Amygdala (tissue), 56 donors: Measurements from ENCODE around the gene RALGPS1.
"Not testable (repeated sequence)": the region's sequence is repeated elsewhere in the genome, so short reads cannot be mapped to it uniquely, and the experiment has no call there.

Source experiments
- DNase-seq, 56 donors: peaks; one replicate each; lab custom pipeline; 2025; lab: John Stamatoyannopoulos, UW

Gene RALGPS1

GRCh38 chr9:127144670-127145445 is 230.3 kb downstream of the RALGPS1 start:
- no peak for DNase-seq

DNA sequence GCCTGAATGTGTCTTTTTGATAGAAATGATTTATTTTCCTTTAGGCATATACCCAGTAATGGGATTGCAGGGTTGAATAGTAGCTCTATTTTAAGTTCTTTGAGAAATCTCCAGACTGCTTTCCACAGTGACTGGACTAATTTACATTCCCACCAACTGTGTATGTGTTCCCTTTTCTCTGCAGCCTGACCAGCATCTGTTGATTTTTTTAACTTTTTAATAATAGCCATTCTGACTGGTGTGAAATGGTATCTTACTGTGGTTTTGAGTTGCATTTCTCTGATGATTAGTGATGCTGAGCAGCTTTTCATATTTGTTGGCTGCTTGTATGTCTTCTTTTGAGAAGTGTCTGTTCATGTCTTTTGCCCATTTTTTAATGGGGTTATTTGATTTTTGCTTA is 232.3 kb downstream of the RALGPS1 start:
- DNase-seq, result not testable (repeated sequence)

- DNase-seq, result no peak
Measured at GRCh38 chr9:127147251-127147650, 232.7 kb downstream of the RALGPS1 start.

- DNase-seq, result no peak
Measured at GRCh38 chr9:127148014-127148413, 233.4 kb downstream of the RALGPS1 start.

DNA sequence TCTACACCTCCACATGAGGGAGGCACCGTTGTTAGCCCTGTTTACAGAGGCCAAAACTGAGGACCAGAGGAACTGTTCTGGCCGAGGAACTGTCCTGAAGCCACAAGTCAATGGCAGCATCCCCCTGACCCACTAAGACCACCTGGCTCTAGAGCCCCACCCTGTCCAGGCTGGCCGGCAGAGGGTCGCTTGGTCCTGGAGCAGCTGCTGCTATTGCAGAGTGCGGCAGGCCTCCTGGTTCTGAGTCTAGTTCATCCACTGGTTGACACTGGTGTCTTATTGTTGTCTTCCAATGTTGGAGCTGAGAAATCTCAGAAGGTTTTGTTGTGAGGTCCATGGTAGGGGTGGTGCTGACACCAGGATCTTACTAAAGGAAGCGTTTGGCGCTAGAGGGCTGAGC is 234.4 kb downstream of the RALGPS1 start:
- DNase-seq, result no peak

DNA sequence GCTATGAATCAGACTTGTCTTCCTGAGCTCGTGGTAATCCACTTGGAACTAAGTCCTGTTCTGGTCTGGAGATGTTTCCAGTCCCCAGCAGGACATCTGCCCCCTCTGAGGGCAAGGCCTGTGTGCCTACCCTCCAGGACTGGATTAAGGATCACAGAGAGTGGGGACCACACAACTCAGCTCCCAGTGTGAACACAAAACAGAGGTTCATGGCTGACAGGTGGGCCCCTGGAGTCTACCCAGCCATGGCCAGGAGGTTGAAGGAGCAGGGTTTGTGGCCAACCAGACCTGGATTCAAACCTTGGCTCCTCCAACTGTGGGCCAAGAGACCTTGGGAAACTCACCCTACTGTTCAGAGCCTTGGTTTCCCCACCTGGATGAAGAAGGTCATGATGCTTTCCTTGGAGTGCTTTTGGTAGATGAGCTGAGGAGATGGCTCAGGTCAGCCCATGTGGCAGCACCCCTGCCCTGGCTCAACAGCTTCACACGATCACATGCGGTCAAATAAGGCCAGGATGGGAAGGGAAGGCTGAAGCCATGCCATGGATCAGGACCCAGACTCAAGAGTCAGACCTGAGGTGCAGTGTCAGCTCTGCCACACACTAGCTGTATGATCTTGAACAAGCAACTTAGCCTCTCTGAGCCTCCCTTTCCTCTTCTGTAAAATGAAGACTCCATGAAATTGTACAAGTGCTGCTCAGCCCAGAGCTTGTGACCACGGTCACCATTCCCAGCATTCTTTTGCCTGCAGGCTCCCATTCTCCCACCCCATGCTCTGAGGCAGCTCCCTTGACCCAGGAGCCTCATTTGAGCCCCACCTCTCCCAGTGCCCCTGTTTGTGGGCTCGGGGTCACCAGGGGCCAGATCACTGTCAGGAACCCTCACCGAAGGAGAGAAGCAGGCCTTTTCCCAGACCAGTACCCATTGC is 235.1 kb downstream of the RALGPS1 start:
- no peak for DNase-seq

DNA sequence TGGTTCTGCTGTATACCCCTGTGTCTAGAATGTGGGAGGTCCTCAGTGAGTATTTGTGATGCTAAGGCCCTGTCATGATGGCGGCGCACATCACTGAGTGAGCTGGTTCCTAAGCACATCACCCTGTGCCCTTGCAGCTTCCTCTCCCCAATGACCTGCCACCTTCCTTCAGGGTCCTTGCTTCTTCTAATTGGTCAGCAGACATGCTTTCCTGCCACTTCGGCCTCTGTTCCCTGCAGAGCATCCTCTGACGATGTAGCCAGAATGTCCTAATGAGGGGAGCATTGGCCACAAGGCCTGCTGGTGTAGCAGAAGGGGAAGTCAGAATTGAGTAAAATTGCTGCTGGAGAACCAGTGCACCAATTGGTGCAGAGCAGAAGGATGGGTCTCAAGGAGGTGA is 238.9 kb downstream of the RALGPS1 start:
- no peak for DNase-seq

GRCh38 chr9:127154003-127154389 is 239.4 kb downstream of the RALGPS1 start:
- no peak for DNase-seq

GRCh38 chr9:127154390-127155191 is 240.0 kb downstream of the RALGPS1 start:
- peak in 38 of 56 donors; percentile 20 to 79 (median 44) for DNase-seq

DNA sequence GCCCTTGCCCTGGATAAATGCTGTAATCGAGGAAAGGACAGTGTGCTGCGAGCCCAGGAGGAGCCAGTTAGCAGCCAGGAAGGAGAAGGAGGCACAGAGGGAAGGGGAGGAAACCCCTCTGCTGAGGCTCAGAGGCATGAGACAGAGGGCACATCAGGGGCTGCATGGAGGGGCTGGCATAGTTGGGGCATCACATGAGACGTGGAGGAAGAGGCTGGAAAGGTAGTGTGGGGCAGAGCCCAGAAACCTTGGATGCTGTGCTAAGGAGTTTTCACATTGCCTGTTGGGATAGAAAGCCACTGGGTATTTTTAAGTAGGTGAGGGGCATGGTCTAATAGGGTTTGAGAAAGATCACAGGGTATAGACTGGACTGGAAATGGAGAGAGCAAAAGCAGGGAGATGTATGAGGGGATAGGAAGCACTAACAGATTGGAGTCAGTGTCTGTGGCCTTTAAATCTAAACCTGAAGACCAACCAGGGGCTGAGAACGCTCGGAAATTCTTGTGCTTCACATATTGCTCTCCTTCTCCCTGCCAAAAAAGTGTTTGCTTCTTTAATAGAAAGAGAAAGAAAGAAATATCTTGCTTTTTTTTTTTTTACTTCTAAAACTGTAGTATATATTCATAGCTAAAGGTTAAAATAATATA is 240.9 kb downstream of the RALGPS1 start:
- no peak for DNase-seq

- DNase-seq, result no peak
Measured at GRCh38 chr9:127158786-127159324, 244.3 kb downstream of the RALGPS1 start.

DNA sequence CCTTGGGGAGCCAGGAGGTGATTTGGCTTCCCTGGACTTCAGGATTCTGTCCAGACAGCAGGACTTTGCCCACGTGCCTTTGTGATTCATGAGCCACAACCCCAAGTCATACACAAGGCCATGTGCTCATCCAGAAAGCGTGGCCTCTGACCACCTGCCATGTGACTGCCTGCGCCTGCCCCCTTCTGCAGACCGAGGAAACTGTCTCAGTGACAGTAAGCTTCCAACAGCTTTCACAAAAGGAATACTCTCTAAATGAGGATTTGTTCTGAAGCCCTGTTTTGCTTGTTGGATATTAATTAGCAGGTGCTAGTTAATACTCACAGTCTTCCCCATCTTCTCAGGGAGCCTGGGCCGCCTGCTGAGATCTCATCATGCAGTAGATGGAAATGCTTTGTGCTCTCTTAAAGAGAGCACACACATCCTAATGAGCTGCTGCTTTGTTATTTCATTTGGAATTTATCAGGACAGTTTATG is 244.8 kb downstream of the RALGPS1 start:
- peak in 40 of 56 donors; percentile 15 to 81 (median 54) for DNase-seq

DNA sequence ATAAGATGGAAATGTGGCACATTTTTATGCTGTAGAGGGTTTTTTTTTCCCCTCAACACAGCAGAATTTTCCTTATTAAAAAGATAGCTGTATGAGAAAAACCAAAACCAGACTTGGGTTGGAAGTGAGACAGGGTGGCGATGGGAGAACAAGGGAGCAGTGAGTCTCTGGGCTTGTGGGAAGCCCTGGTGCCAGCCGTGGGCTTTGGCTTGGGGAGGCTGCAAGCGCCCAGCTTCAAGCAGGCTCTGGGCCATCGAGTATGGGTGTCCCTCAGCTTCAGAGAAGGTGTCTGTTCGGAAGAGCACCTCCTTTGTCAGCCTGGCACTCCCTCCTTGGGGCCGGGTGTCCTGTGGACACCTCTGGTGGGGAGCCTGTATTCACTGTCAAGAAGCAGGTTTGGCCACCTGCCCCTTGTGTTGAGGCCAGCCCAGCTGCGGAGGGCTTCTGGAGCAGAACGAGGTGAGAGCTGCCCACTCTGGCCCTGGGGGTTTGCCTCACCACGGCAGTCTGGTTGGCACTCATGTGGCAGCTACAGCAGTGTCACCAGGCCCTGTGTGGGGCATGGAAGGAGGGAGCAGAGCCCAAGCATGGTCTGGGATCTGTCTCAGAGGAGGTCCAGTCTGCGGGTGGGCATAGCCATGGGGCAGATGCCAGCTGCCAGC is 245.5 kb downstream of the RALGPS1 start:
- peak in 2 of 56 donors; percentile 26 to 47 for DNase-seq

- DNase-seq, result no peak
Measured at GRCh38 chr9:127161081-127161624, 246.6 kb downstream of the RALGPS1 start.

DNA sequence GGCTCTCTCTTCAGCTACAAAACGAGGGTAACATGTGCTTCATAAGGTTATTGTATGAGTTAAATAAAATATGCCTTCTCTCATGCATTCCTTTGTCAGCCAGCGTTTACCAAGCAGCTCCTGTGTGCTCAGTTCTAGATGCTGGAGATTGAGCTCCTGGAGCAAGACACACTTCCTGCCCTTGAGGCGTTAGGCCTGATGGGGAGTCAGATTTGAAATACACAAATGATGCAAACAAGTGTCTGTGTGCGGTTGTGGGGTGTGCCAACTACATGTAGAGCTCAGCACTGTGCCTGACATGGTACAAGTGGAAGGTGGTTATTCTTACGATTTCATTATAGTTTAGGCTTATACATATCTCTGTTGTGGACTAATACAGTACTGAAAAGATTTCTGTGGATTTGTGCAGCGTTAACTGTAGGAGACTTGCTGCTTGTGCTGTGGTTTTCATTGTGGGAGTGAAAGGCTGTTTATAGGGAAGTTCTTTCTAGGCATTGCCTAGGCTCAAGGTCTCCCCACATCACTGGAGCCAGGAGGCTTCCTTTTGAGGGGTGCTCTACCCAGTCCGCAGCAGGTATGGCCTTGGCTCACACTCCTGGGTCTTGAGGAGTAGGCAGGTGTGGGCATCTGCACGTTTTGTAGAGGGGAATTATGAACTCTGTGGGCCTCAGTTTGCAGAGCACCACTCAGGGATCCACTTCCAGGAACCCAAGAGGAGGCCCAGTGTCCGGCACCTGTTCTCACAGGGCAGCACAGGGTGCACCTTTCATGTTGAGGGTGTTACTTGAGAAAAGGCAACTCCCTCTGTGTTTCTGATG is 247.7 kb downstream of the RALGPS1 start:
- no peak for DNase-seq

DNA sequence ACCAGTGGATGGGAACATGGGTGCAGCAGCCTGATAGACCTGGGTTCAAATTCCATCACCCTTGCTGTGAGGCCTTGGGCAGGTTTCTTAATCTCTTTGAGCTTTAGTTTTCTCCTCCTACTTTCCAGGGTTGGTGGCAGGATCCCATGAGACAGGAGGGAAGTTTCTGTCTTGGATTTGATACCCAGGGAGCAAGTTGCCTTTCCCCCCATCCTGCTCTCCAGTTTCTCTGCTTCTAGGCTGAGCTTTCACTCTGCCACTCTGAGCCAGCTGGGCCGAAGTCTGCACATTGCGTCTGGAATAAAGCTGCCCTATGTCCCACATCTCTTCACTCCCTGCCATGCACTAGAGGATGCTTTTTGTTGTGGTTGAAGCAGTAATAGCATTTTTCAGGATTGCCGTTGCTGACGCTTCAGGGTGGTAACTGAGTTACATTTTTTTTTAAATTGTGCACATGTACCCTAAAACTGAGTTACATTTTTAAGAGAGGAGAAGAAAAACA is 248.3 kb downstream of the RALGPS1 start:
- peak in 10 of 56 donors; percentile 15 to 56 (median 32) for DNase-seq

DNA sequence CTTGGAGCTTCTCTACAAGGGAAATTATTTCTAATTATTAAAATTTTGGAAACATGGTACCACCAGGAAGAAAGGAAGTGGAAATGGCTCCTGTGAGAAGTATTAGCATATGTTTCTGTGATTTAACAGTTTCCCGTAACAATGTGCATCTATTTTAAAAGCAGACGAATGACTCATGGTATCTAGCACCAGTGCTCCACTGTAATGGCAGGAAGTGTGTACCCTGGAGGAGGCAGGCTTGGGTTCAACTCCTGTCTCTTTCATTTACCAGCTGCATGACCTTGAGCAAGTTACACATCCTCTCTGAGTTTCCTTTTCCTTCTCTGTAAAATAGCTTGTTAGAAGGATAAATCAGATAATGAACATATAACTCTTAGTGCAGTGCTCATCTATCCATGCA is 248.8 kb downstream of the RALGPS1 start:
- no peak for DNase-seq

DNA sequence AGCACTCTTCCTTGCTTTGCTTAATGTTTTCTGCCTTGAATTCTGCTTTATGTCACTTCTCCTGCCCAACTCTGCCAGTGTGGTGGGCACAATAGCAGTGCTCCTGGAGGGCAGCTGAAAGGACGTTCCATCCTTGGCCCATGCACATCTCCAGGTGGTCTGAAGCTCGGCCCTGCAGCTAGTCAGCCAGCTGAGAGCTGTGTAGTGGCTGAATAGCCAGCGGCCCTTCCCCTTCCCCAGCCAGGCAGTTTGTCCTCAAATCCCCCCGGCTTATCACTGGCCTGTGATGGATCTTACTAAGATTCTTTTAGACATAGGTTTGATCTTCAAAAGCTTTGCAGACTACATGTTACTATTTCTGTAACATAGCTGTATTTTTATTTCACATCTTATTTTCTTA is 250.5 kb downstream of the RALGPS1 start:
- no peak for DNase-seq
